Upper lobe of left lung (tissue), 6 donors: ENCODE results near the gene PHACTR1. TPM values are rescaled to one million over a fixed set of nuclear protein-coding genes. Genes with fewer than 3 reads are reported as not detected.
A peak's percentile ranks its signal among the peaks of the same experiment; 100 is the strongest.

ENCODE experiments used
- ATAC-seq, 2 donors: fragments of 200-7000 bp; cut with Tn5 transposase; one replicate each; pipeline ENCODE4 v1.9.1; 2022; ENCODE audit warnings: mild to moderate bottlenecking in 2 of 2, moderate library complexity in 2 of 2; ENCODE audit not compliant: low FRiP score in 2 of 2
- DNase-seq, 2 donors: peaks; one replicate each; pipeline ENCODE4 v3.0.0-alpha.2; 2019 to 2020
- H3K27ac ChIP-seq, 4 donors: fragments of 200-600 bp; sonication (generic); one replicate each; pipeline ENCODE4 v1.5.1; 2016 to 2019
- H3K27me3 ChIP-seq, 4 donors: fragments of 200-600 bp; sonication (generic); one replicate each; pipeline ENCODE4 v1.5.1; 2017 to 2019
- H3K36me3 ChIP-seq, 4 donors: fragments of 200-600 bp; sonication (generic); one replicate each; pipeline ENCODE4 v1.5.1; 2016 to 2019
- H3K4me1 ChIP-seq, 4 donors: fragments of 200-600 bp; sonication (generic); one replicate each; pipeline ENCODE4 v1.5.1; 2018 to 2019
- H3K4me3 ChIP-seq, 4 donors: fragments of 200-600 bp; sonication (generic); one replicate each; pipeline ENCODE4 v1.5.1; 2017 to 2019; ENCODE audit warnings: mild to moderate bottlenecking in 2 of 4, moderate library complexity in 1 of 4
- H3K9me3 ChIP-seq, 4 donors: fragments of 200-600 bp; sonication (generic); one replicate each; pipeline ENCODE4 v1.5.1; 2018 to 2019
- CTCF ChIP-seq, 6 experiments: fragments of 450-650 bp in 4 of 6; fragments of 200-600 bp in 2 of 6; sonication (generic) in 2 of 6; IDR thresholded peaks; one replicate each; pipeline ENCODE4 v1.5.1; 2016 to 2019; ENCODE audit warnings: antibody characterized with exemption in 6 of 6
- EP300 ChIP-seq, 4 donors: sonication (generic); formaldehyde crosslinking; IDR thresholded peaks; one replicate each; pipeline ENCODE4 v1.5.1; 2017; ENCODE audit warnings: antibody characterized with exemption in 4 of 4, control low read depth in 2 of 4
- POLR2A ChIP-seq, 4 donors: fragments of 450-650 bp; IDR thresholded peaks; one replicate each; pipeline ENCODE4 v1.5.1; 2016 to 2017; ENCODE audit warnings: antibody characterized with exemption in 4 of 4, mild to moderate bottlenecking in 2 of 4
- POLR2AphosphoS5 ChIP-seq, 2 donors: sonication (generic); formaldehyde crosslinking; IDR thresholded peaks; one replicate each; pipeline ENCODE4 v1.5.1; 2017; ENCODE audit warnings: antibody characterized with exemption in 2 of 2
- WGBS, 2 donors: methylation state at CpG; one replicate each; pipeline ENCODE4 v1.1.5; 2017 to 2018; 5-methylcytosine and 5-hydroxymethylcytosine counted together
- total RNA-seq, 6 donors: library from RNA; depleted of rRNA in 4 of 6; stranded (reverse); fragments of >200 nt in 4 of 6; gene quantifications; one replicate each; pipeline versions ENCODE4 v1.1.0 to v1.2.1, GENCODE V29; 2016 to 2021
- donor health status: DM: no; HTN: no; CAD: no; lungs with moderate emphysema.
- donor health status: DM: no; HTN: yes; CAD: no; lungs with severe emphysema.

Gene PHACTR1
- total RNA-seq, 6 donors from 2014 or later = 63.2 to 121 (median 90.9) TPM

- DNase-seq (no peak), ATAC-seq (no peak)
Measured at GRCh38 chr6:13009461-13009860, 292.9 kb downstream of the PHACTR1 start.

GRCh38 chr6:13011612-13012146 lies 295.1 kb downstream of the PHACTR1 start:
- DNase-seq (no peak), ATAC-seq (no peak)
- Histone ChIP-seq H3K27ac (no peak overlapping the region), H3K9me3 (no peaks in the 10 kb centered on the region), H3K36me3 (no peaks in the 10 kb centered on the region), H3K4me3 (no peak overlapping the region), H3K4me1 (peaks cover 11 to 33% (median 33%) of the 10 kb centered on the region in 4 donors), H3K27me3 (no peaks in the 10 kb centered on the region)
- WGBS, 2 donors = 81 to 82% methylated on average over 5 of the region's 5 CpGs
- TF ChIP-seq POLR2A (IDR thresholded peaks at IDR 0.05) (no peak), CTCF (IDR thresholded peaks at IDR 0.05) (no peak), POLR2AphosphoS5 (IDR thresholded peaks at IDR 0.05) (no peak), EP300 (IDR thresholded peaks at IDR 0.05) (no peak)

More at GRCh38 chr6:13009461-13009860, 292.9 kb downstream of the PHACTR1 start:
- H3K36me3 ChIP-seq = no peaks in the 10 kb centered on the region
- H3K27ac ChIP-seq = no peak overlapping the region
- H3K9me3 ChIP-seq = no peaks in the 10 kb centered on the region
- TF ChIP-seq CTCF (IDR thresholded peaks at IDR 0.05) = no peak
- no peak for TF ChIP-seq POLR2AphosphoS5 (IDR thresholded peaks at IDR 0.05)
- no peak for TF ChIP-seq POLR2A (IDR thresholded peaks at IDR 0.05)
- TF ChIP-seq EP300 (IDR thresholded peaks at IDR 0.05) = no peak
- 98 to 100% methylated on average over 2 of the region's 2 CpGs for WGBS, 2 donors
- peaks cover 12 to 35% (median 24%) of the 10 kb centered on the region in 4 donors for H3K4me1 ChIP-seq
- no peak overlapping the region for H3K4me3 ChIP-seq
- H3K27me3 ChIP-seq = no peaks in the 10 kb centered on the region

GRCh38 chr6:13012296-13012695 lies 295.7 kb downstream of the PHACTR1 start:
- Histone ChIP-seq H3K4me1 (peaks cover 9 to 33% (median 30%) of the 10 kb centered on the region in 4 donors), H3K27me3 (no peaks in the 10 kb centered on the region), H3K27ac (no peak overlapping the region), H3K36me3 (no peaks in the 10 kb centered on the region), H3K9me3 (no peaks in the 10 kb centered on the region), H3K4me3 (no peak overlapping the region)
- 41 to 45% methylated on average over 1 of the region's 1 CpG for WGBS, 2 donors
- DNase-seq (no peak), ATAC-seq (peak; percentile 7 to 52)
- TF ChIP-seq POLR2AphosphoS5 (IDR thresholded peaks at IDR 0.05) (no peak), CTCF (IDR thresholded peaks at IDR 0.05) (no peak), EP300 (IDR thresholded peaks at IDR 0.05) (no peak), POLR2A (IDR thresholded peaks at IDR 0.05) (no peak)

GRCh38 chr6:13012977-13013680 lies 296.6 kb downstream of the PHACTR1 start:
- no peaks in the 10 kb centered on the region for H3K27me3 ChIP-seq
- H3K4me1 ChIP-seq = peaks cover 9 to 33% (median 30%) of the 10 kb centered on the region in 4 donors
- ATAC-seq (peak; percentile 44 to 49), DNase-seq (peak in 1 of 2 donors; percentile 84)
- peak overlapping the region in 2 of 4 donors; percentile 5 to 47 for H3K27ac ChIP-seq
- 9 to 15% methylated on average over 9 to 21 of the region's 21 CpGs for WGBS, 2 donors
- H3K4me3 ChIP-seq = peak overlapping the region in 3 of 4 donors; percentile 58 to 69 (median 60)
- no peak for TF ChIP-seq CTCF (IDR thresholded peaks at IDR 0.05)
- no peak for TF ChIP-seq POLR2A (IDR thresholded peaks at IDR 0.05)
- no peak for TF ChIP-seq EP300 (IDR thresholded peaks at IDR 0.05)
- TF ChIP-seq POLR2AphosphoS5 (IDR thresholded peaks at IDR 0.05) = peak in 1 of 2 donors; percentile 28
- H3K36me3 ChIP-seq = no peaks in the 10 kb centered on the region
- H3K9me3 ChIP-seq = no peaks in the 10 kb centered on the region
